Spleen (tissue), 11 donors: Measurements from ENCODE around the gene RAC2. TPM values are rescaled to one million over a fixed set of nuclear protein-coding genes. Genes with fewer than 3 reads are reported as not detected.
A peak's percentile ranks its signal among the peaks of the same experiment; 100 is the strongest.

Experiments
- DNase-seq: peaks from one replicate; pipeline ENCODE4 v3.0.0-alpha.2; 2020
- H3K27ac ChIP-seq, 8 donors: fragments of 200-600 bp; sonication (generic) in 7 of 8; 1 replicate in 4 of 8; 2 replicates in 4 of 8; pipeline versions ENCODE4 v1.5.0 to v1.8.0; 2016 to 2021; ENCODE audit warnings: inconsistent platforms in 4 of 8, mild to moderate bottlenecking in 4 of 8, moderate library complexity in 1 of 8
- H3K27me3 ChIP-seq, 7 donors: fragments of 200-600 bp; sonication (generic) in 6 of 7; replicated peaks in 1 of 7; 1 replicate in 4 of 7; 2 replicates in 3 of 7; pipeline versions ENCODE4 v1.5.0 to v1.8.0; 2016 to 2021; ENCODE audit warnings: inconsistent platforms in 3 of 7, mild to moderate bottlenecking in 1 of 7
- H3K36me3 ChIP-seq, 6 donors: fragments of 200-600 bp; sonication (generic) in 5 of 6; 1 replicate in 4 of 6; 2 replicates in 2 of 6; pipeline versions ENCODE4 v1.5.0 to v1.8.0; 2016 to 2021; ENCODE audit warnings: inconsistent platforms in 2 of 6
- H3K4me1 ChIP-seq, 6 donors: fragments of 200-600 bp; sonication (generic) in 5 of 6; 1 replicate in 3 of 6; 2 replicates in 3 of 6; pipeline versions ENCODE4 v1.5.0 to v1.8.0; 2016 to 2021; ENCODE audit warnings: inconsistent platforms in 3 of 6
- H3K4me3 ChIP-seq, 8 donors: fragments of 200-600 bp; sonication (generic) in 7 of 8; 1 replicate in 4 of 8; 2 replicates in 4 of 8; pipeline versions ENCODE4 v1.5.0 to v1.8.0; 2016 to 2021; ENCODE audit warnings: inconsistent platforms in 4 of 8, mild to moderate bottlenecking in 4 of 8, moderate library complexity in 2 of 8
- H3K9me3 ChIP-seq, 8 donors: fragments of 200-600 bp; sonication (generic) in 7 of 8; 1 replicate in 4 of 8; 2 replicates in 4 of 8; pipeline versions ENCODE4 v1.5.0 to v1.8.0; 2016 to 2021; ENCODE audit warnings: inconsistent platforms in 4 of 8
- CTCF ChIP-seq, 11 experiments: fragments of 200-600 bp in 7 of 11; fragments of 450-650 bp in 4 of 11; sonication (generic) in 4 of 11; IDR thresholded peaks in 8 of 11; conservative IDR thresholded peaks in 3 of 11; 1 replicate in 7 of 11; 2 replicates in 4 of 11; pipeline versions ENCODE4 v1.4.0 to v1.8.0; 2016 to 2021; ENCODE audit warnings: antibody characterized with exemption in 11 of 11, inconsistent platforms in 4 of 11, mild to moderate bottlenecking in 1 of 11
- POLR2A ChIP-seq, 3 donors: fragments of 450-650 bp; IDR thresholded peaks; one replicate each; pipeline ENCODE4 v1.5.1; 2017; ENCODE audit warnings: antibody characterized with exemption in 3 of 3, mild to moderate bottlenecking in 1 of 3
- POLR2AphosphoS5 ChIP-seq, 3 donors: sonication (generic); formaldehyde crosslinking; IDR thresholded peaks; one replicate each; pipeline ENCODE4 v1.5.1; 2017; ENCODE audit warnings: antibody characterized with exemption in 3 of 3
- WGBS, 5 donors: extraction: QIAGEN DNeasy Blood & Tissue Kit in 3 of 5; methylation state at CpG; one replicate each; pipeline versions ENCODE4 v1.1.5 to v1.1.7; 2013 to 2018; 5-methylcytosine and 5-hydroxymethylcytosine counted together
- intact Hi-C: fragments of 100-400 bp; cut with DNase I; formaldehyde crosslinking; loops from one replicate; pipeline ENCODE4 v1.15.0; 2023; ENCODE audit warnings: low total_unique reads
- polyA plus RNA-seq, 3 donors: library from polyadenylated mRNA; stranded (reverse); fragments of 200-250 nt; gene quantifications; one replicate each; pipeline ENCODE4 v1.2.1, GENCODE V29; 2013
- total RNA-seq, 7 donors: library from RNA; depleted of rRNA in 3 of 7; stranded (reverse); fragments of >200 nt in 3 of 7; fragmentation: NEBNext Ultra II Directional in 4 of 7; extraction: Animal tissue kit (Norgen Biotek cat#: 25700) in 4 of 7; gene quantifications; one replicate each; pipeline versions ENCODE4 v1.1.0 to v1.2.1, GENCODE V29; 2016 to 2021
- donor health status: healthy with polysubstance abuse.
- donor health status: DM: no; HTN: no; CAD: no; lungs with moderate emphysema.
- donor health status: DM: no; HTN: no; CAD: no.
- donor health status: Bipolar disorder and iron deficiency.
- donor health status: healthy.
- donor health status: DM: no; HTN: no; CAD: no.
- donor health status: DM: yes; HTN: yes; CAD: no.

RAC2 gene
- total and polyA plus RNA-seq, 10 donors, result 270 to 493 (median 393) TPM

- 83 to 89% (median 86%) methylated on average over 11 to 14 of the region's 14 CpGs for WGBS, 5 donors
- Histone ChIP-seq H3K36me3 (no peaks in the 10 kb centered on the region), H3K9me3 (peaks cover 0 to 5% (median 4%) of the 10 kb centered on the region in 8 donors), H3K27me3 (peaks cover 0 to 35% (median 4%) of the 10 kb centered on the region in 7 donors), H3K27ac (no peak overlapping the region), H3K4me3 (no peak overlapping the region), H3K4me1 (peaks cover 4 to 29% (median 22%) of the 10 kb centered on the region in 6 donors)
- TF ChIP-seq POLR2A (IDR thresholded peaks at IDR 0.05) (no peak), POLR2AphosphoS5 (IDR thresholded peaks at IDR 0.05) (no peak), CTCF (IDR thresholded peaks at IDR 0.05 in 8 of 11, conservative IDR thresholded peaks at IDR 0.05 in 3 of 11) (no peak)
- intact Hi-C loops, result no loop called here
- peak; percentile 15 for DNase-seq
Measured at GRCh38 chr22:37258753-37259401, 14.8 kb upstream of the RAC2 start.

- no peaks in the 10 kb centered on the region for H3K9me3 ChIP-seq
- intact Hi-C loops, result no loop called here
- no peaks in the 10 kb centered on the region for H3K36me3 ChIP-seq
- no peak overlapping the region for H3K4me3 ChIP-seq
- TF ChIP-seq POLR2A (IDR thresholded peaks at IDR 0.05) (no peak), CTCF (IDR thresholded peaks at IDR 0.05 in 8 of 11, conservative IDR thresholded peaks at IDR 0.05 in 3 of 11) (no peak), POLR2AphosphoS5 (IDR thresholded peaks at IDR 0.05) (no peak)
- H3K4me1 ChIP-seq, result peaks cover 4 to 29% (median 22%) of the 10 kb centered on the region in 6 donors
- peak; percentile 11 for DNase-seq
- no peak overlapping the region for H3K27ac ChIP-seq
- H3K27me3 ChIP-seq, result peaks cover 0 to 35% (median 4%) of the 10 kb centered on the region in 7 donors
- 79 to 95% (median 91%) methylated on average over 9 of the region's 9 CpGs for WGBS, 5 donors
Measured at GRCh38 chr22:37258005-37258752, 14.1 kb upstream of the RAC2 start.

GRCh38 chr22:37256075-37256726 is 12.1 kb upstream of the RAC2 start:
- Histone ChIP-seq H3K27ac (no peak overlapping the region), H3K4me1 (peaks cover 4 to 27% (median 21%) of the 10 kb centered on the region in 6 donors), H3K9me3 (no peaks in the 10 kb centered on the region), H3K27me3 (peaks cover 0 to 35% (median 4%) of the 10 kb centered on the region in 7 donors), H3K36me3 (no peaks in the 10 kb centered on the region), H3K4me3 (no peak overlapping the region)
- intact Hi-C loops, result no loop called here
- DNase-seq, result peak; percentile 69
- WGBS, 5 donors, result 60 to 79% (median 73%) methylated on average over 10 of the region's 10 CpGs
- TF ChIP-seq POLR2A (IDR thresholded peaks at IDR 0.05), result no peak
- TF ChIP-seq POLR2AphosphoS5 (IDR thresholded peaks at IDR 0.05), result no peak
- no peak for TF ChIP-seq CTCF (IDR thresholded peaks at IDR 0.05 in 8 of 11, conservative IDR thresholded peaks at IDR 0.05 in 3 of 11)
